HepG2 (cell line): ENCODE results near the gene GNA15. TPM values are rescaled to one million over a fixed set of nuclear protein-coding genes. Genes with fewer than 3 reads are reported as not detected.

ENCODE experiments used
- AGO2 ChIP-seq: fragments of 200-400 bp; formaldehyde crosslinking; optimal IDR thresholded peaks from 2 replicates; pipeline ENCODE3; 2017; ENCODE audit warnings: mild to moderate bottlenecking, low read depth, low read length, moderate library complexity
- HOXA7 ChIP-seq: sonication (generic); formaldehyde crosslinking; IDR thresholded peaks from 2 replicates; pipeline ENCODE4 v1.8.1; 2022; ENCODE audit warnings: mild to moderate bottlenecking, missing genetic modification reagents, moderate library complexity
- MED13 ChIP-seq: sonication (generic); formaldehyde crosslinking; IDR thresholded peaks from 2 replicates; pipeline ENCODE4 v1.5.0; 2020; ENCODE audit warnings: missing genetic modification reagents
- NR2F1 ChIP-seq, 2 experiments: fragments of 450-650 bp in 1 of 2; formaldehyde crosslinking in 1 of 2; IDR thresholded peaks; 2 replicates each; pipeline versions ENCODE4 v1.5.0 to v1.6.1; 2016 to 2020; ENCODE audit warnings: mild to moderate bottlenecking in 1 of 2, missing compliant biosample characterization in 1 of 2, missing genetic modification reagents in 1 of 2, moderate library complexity in 1 of 2
- ZBTB10 ChIP-seq: sonication (generic); formaldehyde crosslinking; IDR thresholded peaks from 2 replicates; pipeline ENCODE4 v1.4.0; 2020; ENCODE audit warnings: missing genetic modification reagents, borderline replicate concordance
- ZFX ChIP-seq: sonication (generic); formaldehyde crosslinking; IDR thresholded peaks from 2 replicates; pipeline ENCODE4 v1.4.0; 2020; ENCODE audit warnings: mild to moderate bottlenecking, low read depth, missing genetic modification reagents, moderate library complexity
- ZNF142 ChIP-seq: sonication (generic); formaldehyde crosslinking; IDR thresholded peaks from 2 replicates; pipeline ENCODE4 v1.4.0; 2020; ENCODE audit warnings: missing genetic modification reagents
- ZNF317 ChIP-seq: sonication (generic); formaldehyde crosslinking; IDR thresholded peaks from 2 replicates; pipeline ENCODE4 v1.5.0; 2020; ENCODE audit warnings: mild to moderate bottlenecking, missing genetic modification reagents
- ZNF567 ChIP-seq: sonication (generic); formaldehyde crosslinking; IDR thresholded peaks from 2 replicates; pipeline ENCODE4 v1.8.1; 2023; ENCODE audit warnings: mild to moderate bottlenecking, missing genetic modification reagents, borderline replicate concordance
- ZNF580 ChIP-seq: IDR thresholded peaks from 2 replicates; pipeline ENCODE4 v1.6.1; 2016; ENCODE audit warnings: low read depth, borderline replicate concordance
- ZNF687 ChIP-seq: sonication (generic); formaldehyde crosslinking; IDR thresholded peaks from 2 replicates; pipeline ENCODE4 v1.5.1; 2020; ENCODE audit warnings: mild to moderate bottlenecking, missing genetic modification reagents, moderate library complexity
- ZNF704 ChIP-seq: sonication (generic); formaldehyde crosslinking; IDR thresholded peaks from 2 replicates; pipeline ENCODE4 v1.8.1; 2023; ENCODE audit warnings: mild to moderate bottlenecking, inconsistent platforms, moderate library complexity, missing genetic modification reagents, borderline replicate concordance
- ZNF777 ChIP-seq: sonication (generic); formaldehyde crosslinking; IDR thresholded peaks from 2 replicates; pipeline ENCODE4 v1.4.0; 2020; ENCODE audit warnings: missing genetic modification reagents
- polyA plus RNA-seq, 8 experiments: library from polyadenylated mRNA; depleted of rRNA in 3 of 8; stranded (reverse) in 7 of 8; unstranded in 1 of 8; fragments of >200 nt; fragmentation: Illumina TruSeq in 4 of 8; extraction: Trizol in 4 of 8; gene quantifications; 2 replicates each; pipeline versions ENCODE4 v1.2.1 to v1.2.3, GENCODE V29; 2011 to 2016; ENCODE audit warnings: low read depth in 4 of 8, missing spikeins in 1 of 8, mixed read lengths in 1 of 8; ENCODE audit not compliant: insufficient read depth in 1 of 8
- total RNA-seq, 5 experiments: library from RNA; depleted of rRNA; stranded (reverse); fragments of >200 nt; fragmentation: Illumina TruSeq; extraction: Trizol; gene quantifications; 2 replicates each; pipeline ENCODE4 v1.2.3, GENCODE V29; 2016; ENCODE audit warnings: low read depth in 1 of 5

The GNA15 gene
- total and polyA plus RNA-seq, 2 of the 13 experiments (the other 11 are each of a cell fraction or from before 2014, with no cell fraction given), result not detected

GRCh38 chr19:3096267-3096901 lies 39.4 kb upstream of the GNA15 start (continued):
- TF ChIP-seq HOXA7 (CRISPR knock-in tag) (no peak), ZFX (CRISPR knock-in tag) (peak; percentile 22), MED13 (no peak), ZNF704 (no peak), NR2F1 (CRISPR knock-in tag; IDR thresholded peaks at IDR 0.05) (peak; percentile 73 to 91), ZNF142 (CRISPR knock-in tag) (0 out of 2 replicates have a peak, but pooled peaks have one; percentile 37), AGO2 (peak; percentile 67), ZNF567 (CRISPR knock-in tag) (no peak), ZNF777 (CRISPR knock-in tag) (0 out of 2 replicates have a peak, but pooled peaks have one; percentile 21), ZNF580 (CRISPR knock-in tag) (0 out of 2 replicates have a peak, but pooled peaks have one; percentile 10), ZNF687 (peak; percentile 21; the same call in 1 of the 2 replicates), ZBTB10 (CRISPR knock-in tag) (0 out of 2 replicates have a peak, but pooled peaks have one; percentile 68), ZNF317 (CRISPR knock-in tag) (0 out of 2 replicates have a peak, but pooled peaks have one; percentile 48)
